ENCODE measurements around the gene INO80.

Gene INO80

GRCh38 chr15:40943764-40944365 lies 172.2 kb downstream of the INO80 start:
- DNase-seq, result no peak

DNA sequence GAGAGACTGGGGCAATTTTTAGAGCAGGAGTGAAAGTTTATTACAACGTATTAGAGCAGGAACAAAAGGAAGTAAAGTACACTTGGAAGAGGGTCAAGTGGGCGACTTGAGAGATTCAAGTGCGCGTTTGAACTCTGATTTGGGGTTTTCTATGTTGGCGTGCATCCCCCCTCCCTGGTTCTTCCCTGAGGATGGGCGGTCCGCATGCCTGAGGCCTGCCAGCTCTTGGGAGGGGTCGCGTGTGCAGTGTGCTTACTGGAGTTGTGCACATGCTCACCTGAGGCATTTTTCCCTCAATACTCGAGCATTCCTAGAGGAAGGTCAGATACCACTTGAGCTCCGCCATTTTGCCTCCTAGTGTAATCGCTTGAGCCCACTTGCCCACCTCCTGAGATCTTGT lies 173.2 kb downstream of the INO80 start:
- no peak for DNase-seq

DNA sequence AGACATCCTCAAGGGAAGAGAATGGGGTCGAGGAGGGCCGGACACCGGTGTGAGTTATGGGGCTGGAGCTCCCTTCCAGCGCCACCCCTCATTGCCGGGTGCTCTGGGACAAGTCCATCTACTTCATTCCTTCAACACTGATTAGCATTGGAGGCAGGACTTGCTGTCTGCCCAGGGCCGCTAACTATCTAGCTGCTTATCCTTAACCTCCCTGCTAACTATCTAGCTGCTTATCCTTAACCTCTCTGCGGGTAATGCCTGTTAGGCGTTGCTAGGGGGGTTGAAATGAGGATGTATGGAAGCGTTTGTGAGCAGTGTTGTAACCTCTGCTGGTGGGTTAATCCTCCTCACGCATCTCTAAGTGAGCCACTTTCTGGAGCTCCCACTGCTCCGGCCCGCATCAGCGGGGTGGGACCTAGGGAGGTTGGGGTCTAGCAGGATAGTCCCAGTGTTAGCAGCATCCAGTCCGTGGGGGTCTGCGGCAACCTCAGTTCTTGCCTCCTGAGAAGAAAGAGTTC lies 173.7 kb downstream of the INO80 start:
- no peak for DNase-seq

- peak; percentile 22 to 65 for DNase-seq
Observed at GRCh38 chr15:40941528-40942336, 174.3 kb downstream of the INO80 start.

GRCh38 chr15:40941068-40941527 lies 175.0 kb downstream of the INO80 start:
- no peak for DNase-seq

DNA sequence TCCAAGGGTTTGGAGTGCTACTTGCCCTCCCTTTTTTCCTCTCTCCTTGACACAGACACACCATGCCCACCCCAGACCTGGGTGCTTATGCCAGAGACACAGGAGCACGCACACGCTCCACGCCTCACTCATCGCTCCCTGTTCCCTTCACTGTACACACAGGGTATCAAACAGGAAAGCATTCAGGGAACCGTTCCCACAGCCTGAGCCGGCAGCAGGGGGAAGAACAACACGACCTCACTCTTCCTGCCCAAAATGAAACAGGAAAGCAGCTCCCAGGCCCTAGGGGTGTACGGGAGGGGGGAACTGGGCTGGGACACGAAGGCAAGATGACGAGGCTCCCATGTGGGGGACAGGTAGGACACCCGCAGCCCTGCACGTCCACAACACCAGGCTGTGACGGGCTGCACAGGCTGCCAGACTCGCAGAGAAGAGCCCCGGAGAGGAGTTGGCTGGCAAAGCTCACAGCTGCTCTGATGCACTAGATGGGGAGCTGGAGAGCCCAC lies 175.7 kb downstream of the INO80 start:
- DNase-seq, result no peak

GRCh38 chr15:40938536-40938870 lies 177.6 kb downstream of the INO80 start:
- no peak for DNase-seq

- DNase-seq, result no peak
Observed at GRCh38 chr15:40937762-40938535, 178.1 kb downstream of the INO80 start.

DNA sequence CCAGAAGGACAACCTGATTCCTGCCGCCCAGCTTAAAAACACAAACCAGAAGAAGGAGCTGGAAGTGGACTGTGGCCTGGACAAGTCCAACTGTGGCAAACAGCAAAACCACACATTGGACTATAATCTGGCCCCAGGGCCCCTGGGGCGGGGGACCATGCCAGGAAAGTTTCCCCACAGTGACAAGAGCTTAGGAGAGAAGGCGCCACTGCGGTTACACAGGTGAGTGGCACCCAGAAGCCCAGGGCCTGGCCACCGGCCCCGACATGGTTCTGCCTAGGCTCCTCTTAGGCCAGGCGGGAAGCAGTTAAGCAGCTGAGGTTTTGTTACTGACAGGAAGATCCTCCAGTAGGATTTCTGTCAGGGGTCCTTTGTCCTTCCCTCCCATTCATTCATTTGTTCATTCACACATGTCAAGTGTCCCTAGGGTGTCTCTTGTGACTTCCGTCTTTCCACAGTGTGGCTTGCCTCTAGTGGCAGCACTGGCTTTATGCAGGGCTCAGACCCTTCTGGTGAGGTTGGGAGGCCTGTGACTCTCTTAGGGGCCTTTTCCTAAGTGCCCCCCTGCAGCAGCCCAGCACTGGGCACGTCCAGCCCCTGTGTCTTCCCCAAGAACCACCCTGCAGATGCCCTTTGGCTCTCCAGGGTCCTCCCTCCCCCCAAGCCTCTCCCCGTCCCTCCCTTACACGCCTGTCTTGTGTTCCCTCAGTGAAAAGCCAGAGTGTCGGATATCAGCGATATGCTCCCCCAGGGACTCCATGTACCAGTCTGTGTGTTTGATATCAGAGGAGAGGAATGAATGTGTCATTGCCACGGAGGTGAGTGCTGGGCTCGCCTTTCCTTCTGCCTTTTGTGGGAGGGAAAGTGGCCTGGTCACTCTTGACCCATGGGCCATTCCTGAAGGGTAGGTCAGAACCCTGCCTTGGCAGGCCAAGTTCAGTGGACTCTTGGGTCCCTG lies 179.1 kb downstream of the INO80 start:
- no peak for DNase-seq

DNA sequence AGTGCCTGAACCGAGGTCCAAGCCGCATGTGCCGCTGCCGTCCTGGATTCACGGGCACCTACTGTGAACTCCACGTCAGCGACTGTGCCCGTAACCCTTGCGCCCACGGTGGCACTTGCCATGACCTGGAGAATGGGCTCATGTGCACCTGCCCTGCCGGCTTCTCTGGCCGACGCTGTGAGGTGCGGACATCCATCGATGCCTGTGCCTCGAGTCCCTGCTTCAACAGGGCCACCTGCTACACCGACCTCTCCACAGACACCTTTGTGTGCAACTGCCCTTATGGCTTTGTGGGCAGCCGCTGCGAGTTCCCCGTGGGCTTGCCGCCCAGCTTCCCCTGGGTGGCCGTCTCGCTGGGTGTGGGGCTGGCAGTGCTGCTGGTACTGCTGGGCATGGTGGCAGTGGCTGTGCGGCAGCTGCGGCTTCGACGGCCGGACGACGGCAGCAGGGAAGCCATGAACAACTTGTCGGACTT lies 179.8 kb downstream of the INO80 start:
- no peak for DNase-seq

GRCh38 chr15:40934457-40934856 lies 181.6 kb downstream of the INO80 start:
- DNase-seq, result no peak

- DNase-seq, result no peak
Observed at GRCh38 chr15:40933517-40933902, 182.6 kb downstream of the INO80 start.

DNA sequence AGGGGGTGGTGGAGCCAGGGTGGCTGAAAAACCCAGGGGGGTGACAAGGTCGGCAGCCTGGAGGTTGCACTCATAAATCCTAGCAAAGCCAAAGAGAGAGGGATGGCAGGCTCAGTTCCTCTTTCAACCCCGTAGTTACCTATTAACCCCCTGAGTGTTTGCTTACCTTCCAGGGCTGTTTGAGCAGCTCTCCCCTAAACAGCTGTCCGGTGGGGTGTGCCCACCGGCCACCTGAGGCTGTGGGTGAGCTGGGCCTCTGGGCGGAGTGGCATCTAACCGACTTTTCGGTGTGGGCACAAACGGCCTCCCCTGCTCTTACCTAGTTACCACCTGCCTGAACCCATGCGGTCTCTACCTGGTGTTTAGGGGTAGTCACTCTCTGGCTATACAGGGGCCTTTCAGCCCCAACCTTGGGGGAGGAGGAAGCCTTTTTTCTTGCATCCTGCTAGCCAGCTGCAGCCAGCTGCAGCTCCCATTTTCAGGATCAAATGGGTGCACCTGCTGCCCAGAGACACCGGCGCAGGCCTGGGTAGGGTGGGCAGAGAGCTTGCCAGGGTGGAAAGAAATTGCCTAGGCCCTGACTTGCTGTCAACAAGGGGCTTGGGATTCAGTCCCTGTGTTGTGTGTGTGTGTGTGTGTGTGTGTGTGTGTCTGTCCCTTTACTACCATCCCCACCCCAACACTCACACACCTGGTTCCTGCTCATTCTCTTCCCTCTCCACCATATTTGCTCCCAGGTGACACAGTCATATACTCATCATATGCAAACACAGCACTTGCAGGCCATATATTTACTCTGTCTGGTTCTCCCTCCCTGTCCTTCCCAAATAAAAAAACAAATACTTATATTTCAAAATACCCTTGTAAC lies 183.2 kb downstream of the INO80 start:
- DNase-seq, result no peak

- no peak for DNase-seq
Observed at GRCh38 chr15:40932156-40932555, 183.9 kb downstream of the INO80 start.

DNA sequence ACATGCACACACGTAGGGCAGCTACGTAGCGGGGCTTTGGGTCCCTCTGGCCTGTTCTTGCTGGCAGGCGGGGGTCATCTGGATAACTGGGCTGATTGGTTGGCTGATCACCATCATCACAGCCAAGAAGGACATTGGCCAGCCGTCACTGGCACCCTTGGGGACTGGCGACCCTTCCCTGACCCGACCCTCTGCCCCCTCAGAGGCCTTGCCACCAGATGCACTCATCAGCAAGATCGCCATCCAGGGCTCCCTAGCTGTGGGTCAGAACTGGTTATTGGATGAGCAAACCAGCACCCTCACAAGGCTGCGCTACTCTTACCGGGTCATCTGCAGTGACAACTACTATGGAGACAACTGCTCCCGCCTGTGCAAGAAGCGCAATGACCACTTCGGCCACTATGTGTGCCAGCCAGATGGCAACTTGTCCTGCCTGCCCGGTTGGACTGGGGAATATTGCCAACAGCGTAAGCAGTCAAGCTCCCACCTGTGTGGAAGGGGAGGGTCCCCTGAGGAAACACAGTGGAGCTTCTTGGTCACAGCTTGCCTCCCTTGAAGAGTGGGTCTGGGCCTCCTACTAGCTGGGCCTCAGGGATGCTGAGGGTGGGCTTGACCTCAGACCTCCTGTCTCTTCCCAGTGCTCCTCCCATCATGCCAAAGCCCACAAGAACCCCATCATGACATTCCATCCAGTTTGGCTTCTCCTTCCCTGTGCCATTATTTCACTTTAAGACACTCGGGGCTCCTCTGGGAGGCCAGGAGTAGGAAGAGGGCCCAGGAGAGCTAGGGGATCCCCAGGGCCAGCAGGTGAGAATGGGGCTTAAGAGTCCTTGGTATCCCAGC lies 184.6 kb downstream of the INO80 start:
- no peak for DNase-seq

- no peak for DNase-seq
Observed at GRCh38 chr15:40930430-40931299, 185.4 kb downstream of the INO80 start.

DNA sequence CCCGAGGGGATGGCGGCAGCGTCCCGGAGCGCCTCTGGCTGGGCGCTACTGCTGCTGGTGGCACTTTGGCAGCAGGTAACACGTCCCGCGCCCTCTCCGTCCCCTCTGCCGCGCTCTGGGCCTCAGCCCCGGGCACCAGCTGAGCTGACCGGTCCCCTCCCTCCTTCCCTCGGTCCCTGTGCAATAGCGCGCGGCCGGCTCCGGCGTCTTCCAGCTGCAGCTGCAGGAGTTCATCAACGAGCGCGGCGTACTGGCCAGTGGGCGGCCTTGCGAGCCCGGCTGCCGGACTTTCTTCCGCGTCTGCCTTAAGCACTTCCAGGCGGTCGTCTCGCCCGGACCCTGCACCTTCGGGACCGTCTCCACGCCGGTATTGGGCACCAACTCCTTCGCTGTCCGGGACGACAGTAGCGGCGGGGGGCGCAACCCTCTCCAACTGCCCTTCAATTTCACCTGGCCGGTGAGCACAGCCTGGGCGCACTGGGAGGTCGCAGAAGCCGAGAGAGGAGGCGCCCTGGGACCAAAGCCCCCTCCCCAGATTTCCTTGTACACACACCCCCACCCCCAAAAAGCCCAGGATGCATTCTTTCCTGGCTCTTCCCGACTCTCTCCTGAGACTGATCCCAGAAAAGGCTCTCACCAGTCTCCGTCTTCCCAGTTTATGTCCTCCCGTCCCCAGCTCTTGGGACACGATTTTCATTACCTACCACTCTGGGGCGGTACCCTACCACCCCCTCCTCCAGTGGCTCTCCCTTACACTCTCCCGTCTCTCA lies 186.2 kb downstream of the INO80 start:
- no peak for DNase-seq
